GM12878 (cell line): ENCODE results near the gene MARCHF10. TPM values are rescaled to one million over a fixed set of nuclear protein-coding genes. Genes with fewer than 3 reads are reported as not detected.

ENCODE experiments used
- ATAC-seq: fragments of 200-7000 bp; cut with Tn5 transposase; 3 replicates; pipeline ENCODE4 v1.9.1; 2020; ENCODE audit warnings: mild to moderate bottlenecking, moderate library complexity
- BruUV-seq: library from RNA; stranded (reverse); fragments of 400-500 nt; replicated peaks from 2 replicates; lab custom pipeline; 2021; lab: Mats Ljungman, UMichigan
- CTCF ChIA-PET: fragments of 300-600 bp; sonication (Branson Sonifier 250); formaldehyde crosslinking; extraction: SDS; loops from one replicate; lab custom pipeline; 2021; ENCODE audit warnings: inconsistent platforms; lab: Yijun Ruan, JAX
- POLR2A ChIA-PET: fragments of 350-600 bp; formaldehyde crosslinking; extraction: SDS; loops from one replicate; lab custom pipeline; 2021; ENCODE audit warnings: inconsistent platforms; lab: Charles Lee
- RAD21 ChIA-PET: fragments of 300-600 bp; sonication (Branson Sonifier 250); formaldehyde crosslinking; loops from one replicate; lab custom pipeline; 2023; ENCODE audit warnings: antibody characterized with exemption; ENCODE audit not compliant: unreplicated experiment; lab: Charles Lee
- SMC1A ChIA-PET: fragments of 300-600 bp; sonication (Branson Sonifier 250); formaldehyde crosslinking; loops from one replicate; lab custom pipeline; 2023; ENCODE audit not compliant: unreplicated experiment, uncharacterized antibody; lab: Charles Lee
- DNase-seq: peaks from one replicate; pipeline ENCODE4 v3.0.0-alpha.2; 2011; ENCODE audit warnings: low read depth, low spot score
- FAIRE-seq: peaks from 3 replicates; lab custom pipeline; 2011; peaks lifted over from hg19 to GRCh38; lab: Jason Lieb, UNC
- H2AFZ ChIP-seq: 2 replicates; pipeline ENCODE4 v1.6.0; 2011; ENCODE audit warnings: low read depth, low read length, control low read depth; ENCODE audit not compliant: control insufficient read depth
- H3K27ac ChIP-seq: 2 replicates; pipeline ENCODE4 v1.5.1; 2011; ENCODE audit warnings: control low read depth; ENCODE audit not compliant: control insufficient read depth, insufficient read depth
- H3K27me3 ChIP-seq, 2 experiments: replicated peaks in 1 of 2; 2 replicates each; pipeline versions ENCODE4 v1.6.0 to v1.6.1; 2011; ENCODE audit warnings: low read length in 1 of 2; ENCODE audit not compliant: control insufficient read depth in 2 of 2, insufficient read depth in 2 of 2
- H3K36me3 ChIP-seq, 2 experiments: 2 replicates each; pipeline ENCODE4 v1.5.1; 2011; ENCODE audit warnings: low read length in 1 of 2; ENCODE audit not compliant: control insufficient read depth in 2 of 2, insufficient read depth in 2 of 2
- H3K4me1 ChIP-seq: 2 replicates; pipeline ENCODE4 v1.6.1; 2011; ENCODE audit warnings: mild to moderate bottlenecking, low read length, moderate library complexity, mixed read lengths; ENCODE audit not compliant: control insufficient read depth, insufficient read depth
- H3K4me2 ChIP-seq: 2 replicates; pipeline ENCODE4 v1.6.0; 2011; ENCODE audit warnings: control low read depth; ENCODE audit not compliant: control insufficient read depth, insufficient read depth
- H3K4me3 ChIP-seq: fragments of 200-600 bp; sonication (generic); 2 replicates; pipeline ENCODE4 v1.5.1; 2016
- H3K79me2 ChIP-seq: 2 replicates; pipeline ENCODE4 v1.6.0; 2011; ENCODE audit warnings: low read length; ENCODE audit not compliant: control insufficient read depth, insufficient read depth
- H3K9ac ChIP-seq: 2 replicates; pipeline ENCODE4 v1.8.0; 2011; ENCODE audit warnings: low read length, control low read depth, mixed read lengths; ENCODE audit not compliant: control insufficient read depth, insufficient read depth
- H3K9me3 ChIP-seq: replicated peaks from 3 replicates; pipeline ENCODE4 v1.5.1; 2011; ENCODE audit warnings: mild to moderate bottlenecking, low read length; ENCODE audit not compliant: control insufficient read depth, insufficient read depth
- H4K20me1 ChIP-seq: 2 replicates; pipeline ENCODE4 v1.6.0; 2011; ENCODE audit not compliant: control insufficient read depth, insufficient read depth
- ATF7 ChIP-seq: fragments of 450-650 bp; IDR thresholded peaks from 2 replicates; pipeline ENCODE4 v1.6.1; 2016; ENCODE audit warnings: low read depth, mild to moderate bottlenecking
- CBX3 ChIP-seq: fragments of 200-600 bp; sonication (generic); IDR thresholded peaks from 2 replicates; pipeline ENCODE4 v1.6.1; 2016; ENCODE audit warnings: low read depth, borderline replicate concordance
- EED ChIP-seq: sonication (generic); IDR thresholded peaks from 2 replicates; pipeline ENCODE4 v1.6.1; 2016; ENCODE audit warnings: antibody characterized with exemption, low read depth
- MTA3 ChIP-seq: IDR thresholded peaks from 2 replicates; pipeline ENCODE4 v1.6.1; 2012; ENCODE audit warnings: low read length, inconsistent platforms, borderline replicate concordance
- NR2C2 ChIP-seq: IDR thresholded peaks from 2 replicates; pipeline ENCODE4 v1.6.1; 2011; ENCODE audit warnings: borderline replicate concordance, low read depth; ENCODE audit not compliant: control insufficient read depth, insufficient read length
- NRF1 ChIP-seq: conservative IDR thresholded peaks from 2 replicates; pipeline ENCODE4 v1.6.1; 2011; ENCODE audit warnings: mild to moderate bottlenecking, low read depth, low read length, improper control_type of control experiment
- TCF3 ChIP-seq: IDR thresholded peaks from 2 replicates; pipeline ENCODE4 v1.6.1; 2012; ENCODE audit warnings: low read depth, mild to moderate bottlenecking, low read length, borderline replicate concordance; ENCODE audit not compliant: insufficient read depth
- WGBS: methylation state at CpG from one replicate; pipeline ENCODE4 v1.1.6; 2016; ENCODE audit warnings: low lambda C conversion rate; ENCODE audit not compliant: insufficient replicate concordance, insufficient coverage; ENCODE audit errors: missing lambda C conversion rate; 5-methylcytosine and 5-hydroxymethylcytosine counted together
- in situ Hi-C: fragments of 300-500 bp; cut with MboI; formaldehyde crosslinking; loops from 9 replicates; pipeline ENCODE4 v1.14.3; 2018; ENCODE audit warnings: mixed read lengths
- intact Hi-C: fragments of 100-400 bp; cut with micrococcal nuclease; formaldehyde crosslinking; loops from one replicate; pipeline ENCODE4 v1.14.2; 2022; ENCODE audit not compliant: unreplicated experiment
- polyA plus RNA-seq, 11 experiments: library from polyadenylated mRNA; depleted of rRNA in 4 of 11; unstranded in 6 of 11; stranded (reverse) in 5 of 11; fragments of >200 nt; fragmentation: Nextera tagmentation in 4 of 11; fragmentation: Illumina TruSeq in 1 of 11; extraction: Ambion mirVana in 4 of 11; extraction: Trizol in 1 of 11; gene quantifications; 1 replicate in 1 of 11; 2 replicates in 10 of 11; pipeline versions ENCODE4 v1.2.1 to v1.2.3, GENCODE V29; 2011 to 2016; ENCODE audit warnings: inconsistent platforms in 2 of 11, missing spikeins in 2 of 11, low read depth in 1 of 11
- total RNA-seq, 4 experiments: library from RNA; depleted of rRNA in 3 of 4; stranded (reverse); fragments of >200 nt in 3 of 4; fragmentation: Illumina TruSeq in 1 of 4; extraction: Trizol in 1 of 4; gene quantifications; 2 replicates each; pipeline versions ENCODE4 v1.2.1 to v1.2.3, GENCODE V29; 2013 to 2021
- TF ChIP-seq, protein P1 (sequence below): fragments of 450-650 bp; IDR thresholded peaks from 2 replicates; pipeline ENCODE4 v1.6.1; 2016; ENCODE audit warnings: mild to moderate bottlenecking, moderate library complexity, borderline replicate concordance
- TF ChIP-seq, protein P2 (sequence below): fragments of 450-650 bp; IDR thresholded peaks from 2 replicates; pipeline ENCODE4 v1.6.1; 2017; ENCODE audit warnings: mild to moderate bottlenecking
- TF ChIP-seq, protein P3 (sequence below): IDR thresholded peaks from 2 replicates; pipeline ENCODE4 v1.6.1; 2011; ENCODE audit warnings: mild to moderate bottlenecking, low read depth, low read length, moderate library complexity; ENCODE audit not compliant: insufficient replicate concordance

MARCHF10 gene
- total and polyA plus RNA-seq, 10 of the 15 experiments (the other 5 are each of a cell fraction or from before 2014, with no cell fraction given): 0.11 to 0.24 TPM; not detected in 8

DNA sequence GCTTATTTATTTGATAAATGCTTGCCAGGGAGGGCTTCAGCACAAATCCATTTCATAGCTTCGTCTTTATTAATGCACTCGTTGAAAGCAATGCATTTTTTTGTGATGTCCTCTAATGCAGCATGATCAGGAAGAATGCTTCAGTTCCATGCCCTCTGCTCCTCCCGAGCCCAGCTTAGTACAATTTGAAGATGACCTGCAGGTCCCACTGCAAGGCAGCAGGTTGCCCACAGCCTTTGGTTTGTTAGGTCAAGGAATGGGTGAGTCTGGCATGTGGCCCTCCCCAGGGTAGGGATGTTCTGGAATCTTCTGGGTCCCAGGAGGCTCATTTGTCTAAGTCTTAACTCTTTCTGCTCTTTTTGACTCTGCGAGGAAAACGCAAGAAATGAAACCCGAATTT is 49.4 kb upstream of the MARCHF10 start:
- TF ChIP-seq ATF7: no peak
- TF ChIP-seq, protein P1, sequence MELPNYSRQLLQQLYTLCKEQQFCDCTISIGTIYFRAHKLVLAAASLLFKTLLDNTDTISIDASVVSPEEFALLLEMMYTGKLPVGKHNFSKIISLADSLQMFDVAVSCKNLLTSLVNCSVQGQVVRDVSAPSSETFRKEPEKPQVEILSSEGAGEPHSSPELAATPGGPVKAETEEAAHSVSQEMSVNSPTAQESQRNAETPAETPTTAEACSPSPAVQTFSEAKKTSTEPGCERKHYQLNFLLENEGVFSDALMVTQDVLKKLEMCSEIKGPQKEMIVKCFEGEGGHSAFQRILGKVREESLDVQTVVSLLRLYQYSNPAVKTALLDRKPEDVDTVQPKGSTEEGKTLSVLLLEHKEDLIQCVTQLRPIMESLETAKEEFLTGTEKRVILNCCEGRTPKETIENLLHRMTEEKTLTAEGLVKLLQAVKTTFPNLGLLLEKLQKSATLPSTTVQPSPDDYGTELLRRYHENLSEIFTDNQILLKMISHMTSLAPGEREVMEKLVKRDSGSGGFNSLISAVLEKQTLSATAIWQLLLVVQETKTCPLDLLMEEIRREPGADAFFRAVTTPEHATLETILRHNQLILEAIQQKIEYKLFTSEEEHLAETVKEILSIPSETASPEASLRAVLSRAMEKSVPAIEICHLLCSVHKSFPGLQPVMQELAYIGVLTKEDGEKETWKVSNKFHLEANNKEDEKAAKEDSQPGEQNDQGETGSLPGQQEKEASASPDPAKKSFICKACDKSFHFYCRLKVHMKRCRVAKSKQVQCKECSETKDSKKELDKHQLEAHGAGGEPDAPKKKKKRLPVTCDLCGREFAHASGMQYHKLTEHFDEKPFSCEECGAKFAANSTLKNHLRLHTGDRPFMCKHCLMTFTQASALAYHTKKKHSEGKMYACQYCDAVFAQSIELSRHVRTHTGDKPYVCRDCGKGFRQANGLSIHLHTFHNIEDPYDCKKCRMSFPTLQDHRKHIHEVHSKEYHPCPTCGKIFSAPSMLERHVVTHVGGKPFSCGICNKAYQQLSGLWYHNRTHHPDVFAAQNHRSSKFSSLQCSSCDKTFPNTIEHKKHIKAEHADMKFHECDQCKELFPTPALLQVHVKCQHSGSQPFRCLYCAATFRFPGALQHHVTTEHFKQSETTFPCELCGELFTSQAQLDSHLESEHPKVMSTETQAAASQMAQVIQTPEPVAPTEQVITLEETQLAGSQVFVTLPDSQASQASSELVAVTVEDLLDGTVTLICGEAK: no peak
- no peak for TF ChIP-seq CBX3
- no peak for TF ChIP-seq NRF1
- TF ChIP-seq MTA3: no peak
- TF ChIP-seq, protein P2, sequence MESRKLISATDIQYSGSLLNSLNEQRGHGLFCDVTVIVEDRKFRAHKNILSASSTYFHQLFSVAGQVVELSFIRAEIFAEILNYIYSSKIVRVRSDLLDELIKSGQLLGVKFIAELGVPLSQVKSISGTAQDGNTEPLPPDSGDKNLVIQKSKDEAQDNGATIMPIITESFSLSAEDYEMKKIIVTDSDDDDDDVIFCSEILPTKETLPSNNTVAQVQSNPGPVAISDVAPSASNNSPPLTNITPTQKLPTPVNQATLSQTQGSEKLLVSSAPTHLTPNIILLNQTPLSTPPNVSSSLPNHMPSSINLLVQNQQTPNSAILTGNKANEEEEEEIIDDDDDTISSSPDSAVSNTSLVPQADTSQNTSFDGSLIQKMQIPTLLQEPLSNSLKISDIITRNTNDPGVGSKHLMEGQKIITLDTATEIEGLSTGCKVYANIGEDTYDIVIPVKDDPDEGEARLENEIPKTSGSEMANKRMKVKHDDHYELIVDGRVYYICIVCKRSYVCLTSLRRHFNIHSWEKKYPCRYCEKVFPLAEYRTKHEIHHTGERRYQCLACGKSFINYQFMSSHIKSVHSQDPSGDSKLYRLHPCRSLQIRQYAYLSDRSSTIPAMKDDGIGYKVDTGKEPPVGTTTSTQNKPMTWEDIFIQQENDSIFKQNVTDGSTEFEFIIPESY: no peak
- no peak for TF ChIP-seq TCF3
- TF ChIP-seq, protein P3, sequence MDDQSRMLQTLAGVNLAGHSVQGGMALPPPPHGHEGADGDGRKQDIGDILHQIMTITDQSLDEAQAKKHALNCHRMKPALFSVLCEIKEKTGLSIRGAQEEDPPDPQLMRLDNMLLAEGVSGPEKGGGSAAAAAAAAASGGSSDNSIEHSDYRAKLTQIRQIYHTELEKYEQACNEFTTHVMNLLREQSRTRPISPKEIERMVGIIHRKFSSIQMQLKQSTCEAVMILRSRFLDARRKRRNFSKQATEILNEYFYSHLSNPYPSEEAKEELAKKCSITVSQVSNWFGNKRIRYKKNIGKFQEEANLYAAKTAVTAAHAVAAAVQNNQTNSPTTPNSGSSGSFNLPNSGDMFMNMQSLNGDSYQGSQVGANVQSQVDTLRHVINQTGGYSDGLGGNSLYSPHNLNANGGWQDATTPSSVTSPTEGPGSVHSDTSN: no peak
- TF ChIP-seq NR2C2: no peak
- no peak for TF ChIP-seq EED
- in situ Hi-C loops: no loop called here
- Histone ChIP-seq H3K4me1 (no peaks in the 10 kb centered on the region), H3K4me3 (no peak overlapping the region), H3K27me3 (no peaks in the 10 kb centered on the region), H3K36me3 (no peaks in the 10 kb centered on the region), H3K4me2 (no peak overlapping the region), H3K79me2 (no peaks in the 10 kb centered on the region), H2AFZ (no peak overlapping the region), H3K9ac (no peak overlapping the region), H3K27ac (no peak overlapping the region), H4K20me1 (no peaks in the 10 kb centered on the region), H3K9me3 (no peaks in the 10 kb centered on the region)
- DNase-seq (no peak), FAIRE-seq (no peak), ATAC-seq (no peak)
- no TSS peak for BruUV-seq
- RAD21 ChIA-PET: no interaction called here
- CTCF ChIA-PET: interaction anchor here (0.5 kb wide), 1 partner anchor 154 kb away, joined by 3 read pairs; no protein-coding TSS in a partner anchor
- intact Hi-C loops: no loop called here
- SMC1A ChIA-PET: no interaction called here
- POLR2A ChIA-PET: interaction anchor here (0.6 kb wide), 1 partner anchor 28 kb away, joined by 5 read pairs; no protein-coding TSS in a partner anchor
- WGBS: 26% methylated on average over 6 of the region's 6 CpGs
